Activated T-cell treated with anti-CD3 and anti-CD28 coated beads for 24 hours (primary cell): ENCODE measurements around the gene DLG5.

ENCODE experiments used
- DNase-seq: peaks from one replicate; pipeline ENCODE4 v3.0.0-alpha.2; 2020; ENCODE audit warnings: low read depth

Gene DLG5

DNA sequence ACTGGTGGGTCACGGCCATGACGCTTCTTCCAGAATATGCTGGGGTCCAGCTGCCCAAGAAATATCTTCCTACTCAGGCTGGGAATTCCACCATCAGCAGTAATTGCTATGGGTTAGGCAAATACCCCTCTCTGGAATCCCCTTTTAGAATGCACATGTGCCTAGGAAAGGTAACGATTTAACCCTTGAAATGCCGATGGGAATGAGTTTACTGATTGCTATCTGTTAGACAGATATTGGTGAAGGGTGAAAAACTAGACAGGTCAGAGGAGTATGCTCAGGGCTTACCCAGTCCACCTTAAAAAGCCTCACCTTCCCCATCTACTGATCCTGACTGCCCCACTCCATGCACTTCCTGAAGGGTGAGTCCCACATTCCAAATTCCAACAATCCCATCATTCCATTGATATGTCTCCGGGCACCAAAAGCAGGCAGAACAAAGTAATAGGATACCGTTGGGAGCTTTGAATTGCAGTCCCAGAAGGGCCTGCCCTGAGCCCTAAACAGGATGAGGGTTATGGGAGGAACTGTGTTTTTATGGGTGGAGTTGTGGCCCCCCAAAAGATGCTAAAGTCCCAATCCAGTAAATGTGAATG is 59.3 kb downstream of the DLG5 start:
- no peak for DNase-seq

DNA sequence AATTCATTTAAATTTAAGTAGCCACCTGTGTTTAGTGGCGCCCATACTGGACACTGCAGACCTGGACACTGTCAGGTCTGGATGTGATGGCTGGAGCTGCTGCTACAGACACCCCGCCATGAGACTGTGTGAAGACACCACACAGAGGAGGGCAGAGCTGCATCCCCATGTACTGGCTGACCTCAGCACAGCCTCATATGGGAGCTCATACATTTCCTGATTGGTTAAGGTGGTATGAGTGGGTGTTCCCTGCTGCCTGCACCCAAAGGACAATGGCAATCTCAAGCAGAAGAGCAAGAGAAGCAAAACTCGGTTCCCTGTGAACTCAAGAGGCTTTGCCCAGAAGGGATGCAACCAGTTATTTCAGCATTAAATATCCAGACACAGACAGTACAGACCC is 60.0 kb downstream of the DLG5 start:
- no peak for DNase-seq

DNA sequence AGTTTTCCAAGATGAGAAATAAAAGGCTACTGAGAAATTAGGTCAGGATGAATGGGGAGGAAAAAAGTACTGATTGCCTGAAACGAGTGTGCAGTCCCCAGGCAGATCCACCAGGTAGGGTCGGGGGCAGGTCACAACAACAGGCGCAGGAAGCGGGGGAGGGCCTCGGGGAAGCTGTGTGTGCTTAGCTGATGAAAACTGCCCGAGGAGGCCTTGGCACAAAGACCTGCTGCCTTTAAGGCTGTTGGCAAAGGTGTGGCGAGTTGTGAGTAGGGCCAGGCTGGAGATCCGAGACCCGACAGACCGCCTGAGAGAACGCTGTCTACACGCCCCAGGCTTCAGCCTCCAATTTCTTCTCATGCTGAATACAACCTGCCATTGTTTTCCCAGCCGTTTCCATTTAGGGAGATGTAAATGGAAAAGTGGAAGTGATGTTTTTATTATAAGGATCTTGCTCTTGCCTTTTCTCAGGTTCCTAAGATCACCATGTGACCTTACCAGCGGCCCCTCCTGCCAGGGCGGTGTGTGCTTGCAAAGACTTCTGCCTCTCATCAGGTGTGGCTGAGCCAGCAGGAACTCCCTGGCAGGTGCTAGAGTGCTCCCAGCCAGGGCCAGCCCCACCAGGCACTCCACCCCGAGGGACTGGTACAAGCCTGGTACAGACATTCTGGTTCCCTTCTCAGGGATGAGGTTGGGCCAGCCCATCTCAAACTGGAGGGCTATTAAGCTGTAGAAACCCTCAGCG is 60.8 kb downstream of the DLG5 start:
- no peak for DNase-seq

DNA sequence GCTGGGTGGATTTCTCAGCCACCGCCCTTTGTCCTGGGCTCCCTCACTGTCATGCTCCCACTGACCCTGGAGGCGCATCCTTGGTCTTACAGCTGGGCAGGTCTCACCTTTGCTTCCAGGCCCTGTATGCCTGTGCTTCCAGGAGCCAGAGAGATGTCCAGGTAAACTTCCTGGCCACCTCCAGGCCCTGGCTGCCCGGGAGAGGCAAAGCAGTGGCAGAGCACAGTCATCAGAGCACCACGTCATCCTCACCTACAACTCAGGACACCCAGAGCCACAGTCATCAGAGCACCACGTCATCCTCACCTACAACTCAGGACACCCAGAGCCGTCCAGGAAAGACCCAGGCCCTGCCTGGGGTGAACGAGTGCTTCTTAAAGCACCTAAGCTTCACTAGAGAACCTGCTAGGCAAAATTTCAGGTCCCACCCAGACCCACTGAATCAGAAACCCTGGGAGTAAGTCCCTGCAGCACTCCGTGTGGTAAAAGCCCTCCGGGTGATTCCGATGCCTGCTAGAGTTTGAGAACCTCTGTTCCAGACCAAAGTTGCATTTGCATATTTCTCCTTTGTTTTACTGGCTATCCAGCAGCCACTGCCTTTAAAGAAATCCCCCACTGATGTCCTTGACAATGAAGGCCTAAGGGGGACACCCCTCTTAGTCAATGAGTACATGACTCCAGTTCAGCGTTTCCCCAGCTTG is 62.3 kb downstream of the DLG5 start:
- no peak for DNase-seq

DNA sequence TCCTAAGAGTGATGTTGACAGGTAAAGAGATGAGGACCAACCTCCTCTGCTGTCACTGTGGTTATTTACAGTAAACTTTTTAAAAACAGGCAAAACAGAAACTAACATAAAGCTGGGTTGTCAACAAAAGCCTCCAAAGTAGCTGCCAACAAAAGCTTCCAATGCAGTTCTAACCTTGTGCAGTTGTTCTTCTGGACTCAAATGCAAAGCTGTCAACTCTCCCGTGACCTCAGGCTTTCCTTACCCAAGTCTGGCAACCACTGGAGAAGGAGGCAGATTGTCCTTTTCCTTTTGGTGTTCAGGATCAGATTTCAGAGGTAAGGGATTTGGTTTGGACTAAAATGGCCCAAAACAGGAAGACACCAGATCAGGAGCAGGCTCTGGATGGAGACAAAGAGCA is 63.1 kb downstream of the DLG5 start:
- no peak for DNase-seq

DNA sequence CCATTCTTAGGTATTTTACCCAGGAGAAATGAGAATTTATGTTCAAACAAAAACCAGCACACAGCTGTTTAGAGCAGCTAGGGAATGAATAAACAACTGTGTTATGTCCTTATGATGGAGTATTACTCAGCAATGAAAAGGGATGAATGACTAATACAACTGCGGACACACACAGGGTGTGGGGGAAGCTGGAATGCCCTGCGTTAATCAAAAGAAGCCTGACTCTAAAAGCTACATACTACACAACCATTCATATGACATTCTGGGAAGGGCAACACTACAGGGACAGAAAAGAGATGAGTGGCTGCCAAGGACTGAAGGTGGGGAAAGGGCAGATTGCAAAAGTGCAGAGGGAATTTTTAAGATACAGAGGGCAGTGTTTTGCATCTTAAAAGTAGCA is 64.0 kb downstream of the DLG5 start:
- no peak for DNase-seq

DNA sequence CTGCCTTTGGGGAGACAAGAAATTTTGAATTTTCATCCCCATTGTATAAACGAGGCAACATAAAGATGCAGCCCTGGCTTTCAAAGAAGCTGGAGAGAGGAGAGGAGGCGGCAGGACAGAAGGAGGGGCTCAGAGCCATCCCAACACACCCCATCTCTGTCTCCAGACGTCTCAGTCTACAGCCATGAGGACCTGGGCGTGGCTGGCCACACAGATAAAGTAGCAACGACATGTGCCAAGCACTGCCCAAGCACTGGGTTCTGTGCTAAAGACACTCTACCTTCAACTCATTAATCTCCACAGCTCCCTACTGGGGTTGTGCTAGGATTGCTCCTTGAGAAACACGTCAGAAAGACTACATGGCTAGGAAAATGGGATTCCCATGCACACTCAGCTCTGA is 65.2 kb downstream of the DLG5 start:
- no peak for DNase-seq

DNA sequence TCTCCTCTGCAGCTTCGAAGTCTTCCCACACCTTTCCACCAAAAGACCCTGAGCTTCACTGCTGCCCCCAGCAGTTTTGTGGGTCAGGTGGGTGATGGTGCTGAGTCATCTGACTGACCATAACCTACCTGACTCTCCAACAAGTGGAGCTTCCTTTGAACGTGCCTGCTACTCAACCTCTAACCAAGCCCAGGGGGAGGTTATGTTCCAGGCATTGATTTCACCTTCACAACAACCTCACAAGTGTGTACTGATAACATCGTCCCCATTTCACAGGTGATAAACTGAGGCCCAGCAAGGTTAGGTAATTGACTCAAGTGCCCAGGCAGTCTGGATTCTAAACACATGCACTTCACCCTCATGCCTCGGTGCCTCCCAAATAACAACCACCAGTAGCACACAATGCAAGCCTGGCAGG is 66.7 kb downstream of the DLG5 start:
- DNase-seq = no peak

DNA sequence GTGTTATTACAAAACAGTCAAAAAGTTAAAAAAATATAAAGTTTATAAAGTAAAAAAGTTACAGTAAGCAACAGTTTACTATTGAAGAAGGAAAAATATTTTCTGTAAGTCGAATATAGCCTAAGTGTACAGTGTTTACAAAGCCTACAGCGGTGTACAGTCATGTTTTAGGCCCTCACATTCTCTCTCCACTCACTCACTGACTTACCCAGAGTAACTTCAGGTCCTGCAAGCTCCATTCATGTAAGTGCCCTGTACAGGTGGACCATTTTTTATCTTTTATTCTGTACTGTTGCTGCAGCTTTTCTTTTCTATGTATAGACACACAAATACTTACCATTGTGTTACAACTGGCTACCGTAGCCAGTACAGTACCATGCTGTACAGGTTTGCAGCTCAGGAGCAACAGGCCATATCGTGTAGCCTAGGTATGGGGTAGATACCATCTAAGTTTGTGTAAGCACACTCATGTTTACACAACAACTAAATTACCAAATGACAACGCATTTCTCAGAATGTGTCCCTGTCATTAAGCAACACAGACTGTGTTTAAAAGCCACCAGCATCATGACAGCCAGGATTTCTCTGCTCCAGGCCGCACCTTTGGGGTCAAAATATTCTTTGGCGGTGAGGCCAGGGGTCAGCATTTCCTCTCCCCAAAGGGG is 67.2 kb downstream of the DLG5 start:
- no peak for DNase-seq

DNA sequence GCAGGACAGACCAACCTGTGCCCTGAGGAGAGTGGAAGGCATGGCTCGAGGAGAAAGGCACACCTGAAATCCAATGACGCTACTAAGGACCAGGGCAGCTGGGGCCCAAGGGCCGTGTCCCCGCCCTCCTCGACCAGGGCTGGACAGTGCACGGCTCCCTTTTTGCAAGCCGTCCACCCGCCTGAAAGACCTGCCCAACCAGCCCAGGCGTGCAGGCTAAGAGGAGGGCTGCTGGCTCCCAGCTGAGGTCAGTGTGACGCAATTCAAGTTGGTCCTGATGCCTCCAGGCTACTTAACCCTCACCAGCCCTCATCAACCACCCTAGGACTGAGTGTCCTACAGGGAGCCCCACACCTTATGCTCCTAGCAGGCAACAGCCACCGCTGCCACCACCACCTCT is 69.3 kb downstream of the DLG5 start:
- no peak for DNase-seq

DNA sequence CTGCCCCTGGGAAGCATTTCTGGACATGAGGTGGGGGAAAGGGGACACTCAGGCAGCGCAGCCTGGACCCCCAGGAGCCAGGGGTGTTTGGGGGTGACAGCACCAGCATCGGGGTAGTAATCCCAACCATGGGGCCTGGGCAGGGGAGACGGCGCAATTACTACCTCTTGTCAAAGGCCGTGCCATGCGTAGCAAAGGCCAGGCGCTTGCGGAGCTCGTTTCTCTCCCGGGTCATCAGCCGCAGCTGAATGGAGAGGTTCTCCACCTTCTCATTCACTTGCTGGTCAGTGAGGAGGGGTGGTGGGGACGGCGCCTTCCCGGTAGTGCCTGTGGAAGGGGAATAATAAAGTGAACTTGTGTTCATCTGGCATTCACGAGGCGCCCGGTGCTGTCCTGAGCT is 70.0 kb downstream of the DLG5 start:
- no peak for DNase-seq

DNA sequence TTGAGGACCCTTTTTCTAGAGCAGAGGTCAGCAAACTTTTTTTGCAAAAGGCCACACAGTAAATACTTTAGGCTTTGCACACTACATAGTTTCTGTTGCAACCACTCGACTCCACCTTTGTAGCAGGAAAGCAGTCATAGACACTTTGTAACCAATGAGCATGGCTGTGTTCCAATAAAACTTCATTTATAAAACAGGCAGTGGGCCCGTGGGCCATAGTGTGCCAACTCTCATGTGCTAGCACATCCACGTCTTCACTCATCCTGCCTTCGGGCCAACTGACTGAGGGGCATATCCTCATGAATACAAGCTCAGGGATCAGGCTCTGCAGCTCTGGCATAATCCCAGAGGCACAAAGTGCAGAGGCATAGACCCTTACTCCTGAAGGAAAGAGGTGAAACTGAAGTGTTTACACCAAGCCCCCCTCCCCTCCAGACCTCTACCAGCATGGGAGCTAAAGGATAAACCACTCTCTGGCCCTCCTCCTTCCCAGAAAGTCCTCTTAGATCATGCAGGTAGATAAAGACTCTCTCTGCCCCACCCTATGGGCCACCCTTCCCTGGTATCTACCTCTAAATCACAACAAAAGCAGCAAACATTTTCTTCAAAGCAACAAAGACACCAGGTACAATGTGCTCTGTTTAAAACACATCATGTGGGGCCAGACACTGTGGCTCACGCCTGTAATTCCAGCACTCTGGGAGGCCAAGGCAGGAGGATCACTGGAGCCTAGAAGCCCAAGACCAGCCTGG is 71.0 kb downstream of the DLG5 start:
- no peak for DNase-seq

DNA sequence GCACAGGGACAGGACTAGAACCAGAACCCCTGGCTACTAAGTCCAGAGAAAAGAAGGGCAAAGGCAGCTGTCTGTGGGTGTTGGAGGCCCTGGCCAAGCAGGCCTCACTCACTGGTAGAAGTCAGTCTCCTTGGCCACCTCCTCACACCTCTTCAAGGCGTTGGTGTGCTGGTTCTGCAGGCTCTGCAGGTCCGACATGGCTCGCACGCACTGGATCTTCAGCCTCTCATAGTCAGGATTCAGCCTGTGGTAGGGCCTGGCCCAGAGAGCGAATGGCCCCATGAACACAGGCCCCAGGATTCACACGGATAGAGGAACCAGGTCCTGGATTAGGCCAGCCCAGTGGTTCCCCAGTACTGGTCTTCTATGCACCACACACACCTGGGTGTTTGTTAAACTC is 72.4 kb downstream of the DLG5 start:
- DNase-seq = no peak

DNA sequence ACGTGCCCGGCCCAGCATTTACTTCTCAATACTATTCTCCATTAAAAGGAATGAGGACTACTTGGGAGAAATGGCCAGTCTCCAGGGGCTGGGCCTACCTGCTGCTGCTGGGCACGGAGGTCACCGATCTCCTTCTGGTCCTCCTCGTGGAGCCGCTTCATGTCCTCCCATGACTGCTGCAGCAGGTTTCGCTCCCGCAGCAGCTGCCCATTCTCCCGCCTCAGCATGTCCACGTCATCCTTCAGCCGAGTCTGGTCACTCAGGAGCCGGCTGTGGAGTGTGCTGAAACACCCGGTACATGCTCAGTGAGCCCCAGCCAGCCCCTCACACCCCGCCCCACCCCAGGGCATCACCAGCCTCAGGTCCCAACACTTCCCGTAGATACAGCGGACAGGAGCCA is 73.3 kb downstream of the DLG5 start:
- no peak for DNase-seq

DNA sequence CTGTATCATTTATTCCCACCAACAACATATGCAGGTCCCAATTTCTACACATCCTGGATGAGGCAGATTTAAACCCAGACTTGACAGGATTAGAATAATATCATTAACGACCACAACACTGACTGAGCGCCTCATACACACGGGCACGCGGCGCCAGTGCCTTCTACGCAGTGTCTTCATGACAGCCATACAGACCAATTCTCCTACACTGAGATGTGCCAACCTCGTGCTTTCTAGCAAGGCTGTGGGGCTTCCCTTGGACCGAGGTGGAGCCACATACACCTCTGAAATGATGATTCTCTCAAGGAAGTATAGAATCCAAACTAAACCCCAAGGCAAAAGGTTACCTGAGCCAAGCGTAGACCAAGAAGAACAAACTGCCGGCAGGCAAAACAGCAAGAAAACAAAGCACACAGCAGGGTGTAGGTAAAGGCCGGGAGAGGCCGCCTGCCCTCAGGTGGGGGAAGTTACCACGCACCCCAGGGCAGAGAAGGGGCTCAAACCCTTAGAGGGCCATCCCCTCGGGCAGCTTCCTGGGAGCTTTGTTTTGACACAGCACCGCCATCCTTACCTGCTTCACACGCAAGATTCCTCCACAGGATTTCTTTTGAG is 75.8 kb downstream of the DLG5 start:
- no peak for DNase-seq

DNA sequence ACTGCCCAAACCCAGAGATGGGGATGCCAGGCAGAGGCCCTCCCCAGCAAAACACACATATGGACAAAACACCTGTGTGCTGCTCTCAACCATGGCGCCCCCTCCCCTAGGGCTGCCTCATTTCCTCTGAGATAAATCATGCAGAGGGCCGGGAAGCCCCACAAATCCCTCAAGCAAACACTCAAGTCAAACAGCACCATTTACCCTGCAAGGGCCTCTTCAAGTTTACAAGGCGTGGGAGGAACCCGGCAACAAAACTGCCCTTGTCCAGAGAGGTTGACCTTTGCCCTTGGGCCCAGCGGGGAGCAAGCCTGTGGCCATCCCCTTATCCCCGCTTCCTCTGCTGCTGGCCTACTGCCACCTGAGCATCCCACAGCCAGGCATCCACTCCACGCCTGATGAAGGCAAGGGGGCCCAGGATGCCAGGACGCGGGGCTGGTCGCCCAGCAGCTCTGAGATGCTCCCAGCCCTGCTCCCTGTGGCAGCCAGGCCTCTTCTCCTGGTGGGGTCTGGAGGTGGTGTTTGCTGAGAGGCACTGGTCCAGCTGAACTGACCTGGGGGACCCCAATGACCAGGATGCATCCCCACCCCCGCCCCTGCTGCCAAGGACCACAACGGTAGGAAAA is 77.4 kb downstream of the DLG5 start:
- DNase-seq = no peak

DNA sequence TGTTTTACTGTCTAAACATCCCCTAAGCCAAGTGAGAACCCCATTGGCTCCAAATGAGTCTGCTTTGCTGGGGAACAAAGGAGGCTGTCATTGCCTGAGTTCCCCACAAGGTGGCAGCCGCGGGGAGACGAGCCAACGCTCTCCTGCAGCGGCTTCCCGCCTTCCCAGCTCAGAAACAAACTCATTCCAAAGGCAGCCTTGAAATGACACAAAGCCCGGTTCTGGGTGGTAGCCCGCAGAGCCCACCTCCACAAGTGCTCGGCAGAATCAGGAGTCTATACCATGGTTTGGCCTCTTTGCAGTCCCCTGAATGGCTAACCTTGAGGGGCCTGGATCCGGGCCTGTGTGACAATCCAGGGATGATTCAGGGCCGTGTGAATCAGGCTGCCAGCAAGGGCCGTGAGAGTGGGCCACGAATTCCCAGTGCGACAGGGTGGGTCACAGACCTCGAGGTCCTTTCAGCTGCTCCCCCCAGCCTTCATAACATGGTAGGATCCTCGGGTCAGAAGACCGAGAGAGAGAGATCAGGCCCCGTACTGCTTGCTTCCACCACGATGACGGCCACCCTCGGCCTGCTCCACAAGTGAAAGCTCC is 79.7 kb downstream of the DLG5 start:
- peak; percentile 51 for DNase-seq

DNA sequence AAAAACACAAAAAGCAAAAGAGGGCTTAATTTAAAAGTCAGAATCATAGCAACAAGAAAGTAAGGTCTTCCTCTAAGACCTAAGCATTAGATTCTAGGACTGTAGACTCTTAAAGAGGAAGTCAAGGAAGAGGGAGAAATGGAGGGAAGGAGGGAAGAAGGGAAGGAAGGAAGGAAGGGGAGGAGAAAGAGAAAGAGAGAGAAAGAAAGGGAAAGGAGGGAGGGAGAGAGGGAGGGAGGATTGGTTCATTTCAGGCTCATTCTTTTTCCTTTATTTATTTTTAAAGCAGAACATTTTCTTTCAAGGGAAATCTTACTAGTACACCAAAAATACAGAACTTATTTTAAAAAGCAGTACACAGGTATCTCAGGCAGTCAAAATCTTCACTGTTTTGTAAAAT is 81.1 kb downstream of the DLG5 start:
- DNase-seq = no peak

DNA sequence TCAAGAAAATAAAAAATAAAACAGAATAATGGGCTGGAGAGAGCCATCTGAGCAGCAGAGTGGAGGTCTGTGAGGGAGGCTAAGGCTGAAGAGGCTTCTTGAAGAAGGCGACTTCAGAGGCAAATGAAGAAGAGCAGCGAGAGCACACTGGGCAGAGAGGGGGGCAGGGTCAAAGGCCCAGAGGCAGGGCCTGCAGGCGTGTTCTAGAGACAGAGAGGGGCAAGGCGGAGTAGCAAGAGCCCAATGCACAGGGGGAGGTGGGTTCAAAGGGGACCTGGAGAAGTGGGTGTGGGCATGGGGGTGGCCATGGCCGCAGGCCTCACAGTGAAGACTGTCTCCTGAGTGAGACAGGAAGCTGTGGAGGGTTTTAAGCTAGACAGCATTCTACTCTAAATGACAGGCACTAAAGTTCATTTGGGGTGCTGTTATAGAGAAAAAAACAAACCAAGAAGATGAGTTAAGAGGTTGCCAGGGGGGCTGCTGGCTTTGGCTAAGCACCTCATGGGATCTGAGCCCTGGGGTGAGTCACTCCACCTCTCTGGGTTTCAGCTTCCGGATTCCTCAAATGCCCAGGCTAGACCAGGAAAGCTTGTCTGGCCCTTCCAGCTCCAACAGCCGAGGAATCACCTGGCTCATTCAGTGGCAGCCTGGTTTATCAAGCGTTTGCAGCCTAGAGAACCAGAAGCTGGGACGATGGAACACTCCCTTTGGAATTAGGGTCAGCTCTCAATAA is 81.7 kb downstream of the DLG5 start:
- no peak for DNase-seq

DNA sequence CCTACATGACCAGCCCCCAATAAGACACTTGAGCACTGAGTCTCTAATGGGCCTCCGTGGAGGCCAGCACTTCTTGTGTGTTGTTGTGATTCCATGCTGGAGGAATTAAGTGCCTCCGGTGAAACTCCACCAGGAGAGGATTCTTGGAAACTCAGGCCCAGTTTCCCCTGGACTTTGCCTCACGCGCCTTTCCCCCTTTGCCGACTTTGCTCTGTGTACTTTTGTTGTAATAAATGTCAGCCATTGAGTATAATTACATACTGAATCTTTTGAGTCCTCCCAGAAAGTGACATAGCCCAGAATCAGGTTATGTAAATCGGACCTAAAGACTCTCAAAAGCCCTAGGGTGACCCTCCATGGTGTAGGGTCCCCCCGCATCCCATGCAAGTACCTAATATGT is 82.4 kb downstream of the DLG5 start:
- DNase-seq = no peak
